Measurements from ENCODE around the gene NPDC1. TPM values are rescaled to one million over a fixed set of nuclear protein-coding genes. Genes with fewer than 3 reads are reported as not detected.

NPDC1 gene
- total and polyA plus RNA-seq, 4 donors: 2.7 to 14.5 (median 7.3) TPM

DNA sequence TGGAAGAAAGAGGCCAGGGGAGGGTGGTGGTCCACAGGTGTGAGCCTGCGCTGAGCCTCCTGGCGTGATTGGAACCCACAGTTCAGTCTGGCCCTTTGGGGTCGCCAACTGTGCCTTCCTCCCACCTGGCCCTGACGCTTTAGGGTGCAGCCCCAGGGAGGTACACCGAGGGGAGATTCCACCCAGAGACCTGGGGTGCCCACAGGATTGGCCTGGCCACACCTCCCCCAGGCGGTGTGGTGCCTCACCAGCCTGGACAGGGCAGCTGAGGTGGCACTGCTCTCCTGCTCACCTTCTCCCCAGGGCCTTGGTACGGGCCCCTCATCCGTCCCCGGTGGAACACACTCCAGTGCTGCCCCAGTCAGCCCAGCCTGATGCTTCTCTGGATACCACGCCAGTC, 48.6 kb downstream of the NPDC1 start:
- Histone ChIP-seq H3K27me3 (ENCODE audit: control insufficient read depth in 4 of 4, insufficient read depth in 4 of 4, low read length in 3 of 4) (no peaks in the 10 kb centered on the region), H3K9ac (ENCODE audit: low read depth in 1 of 2, low read length in 2 of 2) (no peak overlapping the region), H3K36me3 (ENCODE audit: control insufficient read depth in 4 of 4, insufficient read depth in 3 of 4, low read depth in 1 of 4, low read length in 3 of 4) (peaks cover 0 to 3% (median 0%) of the 10 kb centered on the region in 4 donors), H3K4me1 (ENCODE audit: control insufficient read depth in 4 of 4, insufficient read depth in 4 of 4, low read length in 3 of 4) (peaks cover 9 to 36% (median 15%) of the 10 kb centered on the region in 4 donors), H3K4me3 (ENCODE audit: low read depth in 1 of 3, low read length in 3 of 3) (no peak overlapping the region), H3K27ac (ENCODE audit: low read depth in 1 of 2, low read length in 2 of 2) (peak overlapping the region in 1 of 2 donors; percentile 28), H3K9me3 (ENCODE audit: control insufficient read depth in 4 of 4, low read length in 3 of 4) (no peaks in the 10 kb centered on the region)
- TF ChIP-seq, protein P1, sequence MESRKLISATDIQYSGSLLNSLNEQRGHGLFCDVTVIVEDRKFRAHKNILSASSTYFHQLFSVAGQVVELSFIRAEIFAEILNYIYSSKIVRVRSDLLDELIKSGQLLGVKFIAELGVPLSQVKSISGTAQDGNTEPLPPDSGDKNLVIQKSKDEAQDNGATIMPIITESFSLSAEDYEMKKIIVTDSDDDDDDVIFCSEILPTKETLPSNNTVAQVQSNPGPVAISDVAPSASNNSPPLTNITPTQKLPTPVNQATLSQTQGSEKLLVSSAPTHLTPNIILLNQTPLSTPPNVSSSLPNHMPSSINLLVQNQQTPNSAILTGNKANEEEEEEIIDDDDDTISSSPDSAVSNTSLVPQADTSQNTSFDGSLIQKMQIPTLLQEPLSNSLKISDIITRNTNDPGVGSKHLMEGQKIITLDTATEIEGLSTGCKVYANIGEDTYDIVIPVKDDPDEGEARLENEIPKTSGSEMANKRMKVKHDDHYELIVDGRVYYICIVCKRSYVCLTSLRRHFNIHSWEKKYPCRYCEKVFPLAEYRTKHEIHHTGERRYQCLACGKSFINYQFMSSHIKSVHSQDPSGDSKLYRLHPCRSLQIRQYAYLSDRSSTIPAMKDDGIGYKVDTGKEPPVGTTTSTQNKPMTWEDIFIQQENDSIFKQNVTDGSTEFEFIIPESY (IDR thresholded peaks at IDR 0.05): no peak
- TF ChIP-seq JUND (IDR thresholded peaks at IDR 0.05) (no peak), GABPA (IDR thresholded peaks at IDR 0.05 in 1 of 2, conservative IDR thresholded peaks at IDR 0.05 in 1 of 2) (no peak), FOXA1 (IDR thresholded peaks at IDR 0.05) (no peak), HNF4G (IDR thresholded peaks at IDR 0.05) (no peak), RAD21 (IDR thresholded peaks at IDR 0.05) (no peak), SP1 (IDR thresholded peaks at IDR 0.05) (no peak)
- TF ChIP-seq, protein P2, sequence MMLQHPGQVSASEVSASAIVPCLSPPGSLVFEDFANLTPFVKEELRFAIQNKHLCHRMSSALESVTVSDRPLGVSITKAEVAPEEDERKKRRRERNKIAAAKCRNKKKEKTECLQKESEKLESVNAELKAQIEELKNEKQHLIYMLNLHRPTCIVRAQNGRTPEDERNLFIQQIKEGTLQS (IDR thresholded peaks at IDR 0.05): no peak
- no peak for DNase-seq (ENCODE audit: low spot score)
- 74% methylated on average over 10 of the region's 10 CpGs for WGBS

DNA sequence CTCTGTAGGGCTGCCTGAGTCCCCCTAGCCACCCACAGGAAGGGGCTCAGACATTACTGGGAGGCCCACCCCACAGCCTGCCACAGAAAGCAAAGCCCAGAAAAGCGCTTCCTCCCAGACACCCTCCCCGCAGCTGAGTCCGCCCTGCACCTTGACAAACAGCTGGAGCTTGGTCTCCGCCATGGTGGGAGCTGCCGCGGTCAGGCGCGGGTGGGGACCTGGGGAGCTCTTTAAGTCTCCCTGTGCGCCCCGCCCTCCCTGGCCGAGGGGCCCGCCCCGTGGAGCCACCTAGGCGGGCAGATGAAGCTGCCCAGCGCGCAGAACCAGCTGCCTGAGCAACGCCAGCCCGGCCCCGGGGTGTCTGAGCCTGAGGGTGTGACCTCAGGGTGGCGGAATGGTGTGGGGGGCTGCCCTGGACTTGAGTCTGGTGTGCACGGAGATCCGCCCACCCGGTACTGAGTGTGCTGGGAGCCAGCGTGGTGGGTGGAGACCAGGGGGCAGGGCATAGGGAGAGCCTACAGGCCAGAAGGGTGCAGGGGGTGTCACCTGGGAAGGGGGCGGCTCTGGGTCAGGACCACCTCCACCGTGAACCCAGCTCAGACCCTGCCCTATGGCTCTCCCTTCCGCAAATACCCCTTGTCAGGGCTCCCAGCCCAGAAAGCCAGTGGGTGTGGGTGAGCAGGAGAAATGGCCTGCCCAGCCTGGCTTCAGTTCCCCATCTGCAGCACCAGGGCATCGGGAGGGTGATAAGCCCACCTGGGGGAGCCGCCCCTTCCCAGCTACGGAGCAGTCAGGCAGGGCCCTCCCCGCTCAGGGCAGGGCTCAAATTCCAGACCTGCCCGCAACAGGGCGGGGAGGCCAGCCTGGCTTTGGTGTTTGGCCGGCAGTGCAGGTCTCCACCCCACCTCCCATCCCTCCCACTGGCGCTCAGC, 49.4 kb downstream of the NPDC1 start, which contains the start of gene CLIC3:
Gene CLIC3, minus strand, starts transcription at position 208 of the 932 bp plus-strand sequence. Its CDS starts 25 bp downstream, at position 183.
- no peak for DNase-seq (ENCODE audit: low spot score)
- Histone ChIP-seq H3K4me3 (ENCODE audit: low read depth in 1 of 3, low read length in 3 of 3) (no peak within 1 kb of the TSS), H3K36me3 (ENCODE audit: control insufficient read depth in 4 of 4, insufficient read depth in 3 of 4, low read depth in 1 of 4, low read length in 3 of 4) (peaks cover 0 to 3% (median 0%) of the 10 kb centered on the region in 4 donors), H3K9ac (ENCODE audit: low read depth in 1 of 2, low read length in 2 of 2) (no peak within 1 kb of the TSS), H3K9me3 (ENCODE audit: control insufficient read depth in 4 of 4, low read length in 3 of 4) (no peaks in the 10 kb centered on the region), H3K27ac (ENCODE audit: low read depth in 1 of 2, low read length in 2 of 2) (peak within 1 kb of the TSS in 1 of 2 donors; percentile 12), H3K27me3 (ENCODE audit: control insufficient read depth in 4 of 4, insufficient read depth in 4 of 4, low read length in 3 of 4) (no peaks in the 10 kb centered on the region), H3K4me1 (ENCODE audit: control insufficient read depth in 4 of 4, insufficient read depth in 4 of 4, low read length in 3 of 4) (peaks cover 7 to 32% (median 15%) of the 10 kb centered on the region in 4 donors)
- TF ChIP-seq HNF4A (conservative IDR thresholded peaks at IDR 0.05) (no peak), JUND (IDR thresholded peaks at IDR 0.05) (no peak), TAF1 (conservative IDR thresholded peaks at IDR 0.05) (no peak), FOXA2 (IDR thresholded peaks at IDR 0.05) (no peak), HNF4G (IDR thresholded peaks at IDR 0.05) (no peak), EGR1 (IDR thresholded peaks at IDR 0.05; ENCODE audit: low read depth in 2 of 2) (no peak), RAD21 (IDR thresholded peaks at IDR 0.05) (no peak), GABPA (IDR thresholded peaks at IDR 0.05 in 1 of 2, conservative IDR thresholded peaks at IDR 0.05 in 1 of 2) (no peak), RXRA (IDR thresholded peaks at IDR 0.05) (no peak)
- TF ChIP-seq, protein P3, sequence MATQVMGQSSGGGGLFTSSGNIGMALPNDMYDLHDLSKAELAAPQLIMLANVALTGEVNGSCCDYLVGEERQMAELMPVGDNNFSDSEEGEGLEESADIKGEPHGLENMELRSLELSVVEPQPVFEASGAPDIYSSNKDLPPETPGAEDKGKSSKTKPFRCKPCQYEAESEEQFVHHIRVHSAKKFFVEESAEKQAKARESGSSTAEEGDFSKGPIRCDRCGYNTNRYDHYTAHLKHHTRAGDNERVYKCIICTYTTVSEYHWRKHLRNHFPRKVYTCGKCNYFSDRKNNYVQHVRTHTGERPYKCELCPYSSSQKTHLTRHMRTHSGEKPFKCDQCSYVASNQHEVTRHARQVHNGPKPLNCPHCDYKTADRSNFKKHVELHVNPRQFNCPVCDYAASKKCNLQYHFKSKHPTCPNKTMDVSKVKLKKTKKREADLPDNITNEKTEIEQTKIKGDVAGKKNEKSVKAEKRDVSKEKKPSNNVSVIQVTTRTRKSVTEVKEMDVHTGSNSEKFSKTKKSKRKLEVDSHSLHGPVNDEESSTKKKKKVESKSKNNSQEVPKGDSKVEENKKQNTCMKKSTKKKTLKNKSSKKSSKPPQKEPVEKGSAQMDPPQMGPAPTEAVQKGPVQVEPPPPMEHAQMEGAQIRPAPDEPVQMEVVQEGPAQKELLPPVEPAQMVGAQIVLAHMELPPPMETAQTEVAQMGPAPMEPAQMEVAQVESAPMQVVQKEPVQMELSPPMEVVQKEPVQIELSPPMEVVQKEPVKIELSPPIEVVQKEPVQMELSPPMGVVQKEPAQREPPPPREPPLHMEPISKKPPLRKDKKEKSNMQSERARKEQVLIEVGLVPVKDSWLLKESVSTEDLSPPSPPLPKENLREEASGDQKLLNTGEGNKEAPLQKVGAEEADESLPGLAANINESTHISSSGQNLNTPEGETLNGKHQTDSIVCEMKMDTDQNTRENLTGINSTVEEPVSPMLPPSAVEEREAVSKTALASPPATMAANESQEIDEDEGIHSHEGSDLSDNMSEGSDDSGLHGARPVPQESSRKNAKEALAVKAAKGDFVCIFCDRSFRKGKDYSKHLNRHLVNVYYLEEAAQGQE (IDR thresholded peaks at IDR 0.05): no peak
- TF ChIP-seq, protein P2 (IDR thresholded peaks at IDR 0.05): no peak
- TF ChIP-seq, protein P4, sequence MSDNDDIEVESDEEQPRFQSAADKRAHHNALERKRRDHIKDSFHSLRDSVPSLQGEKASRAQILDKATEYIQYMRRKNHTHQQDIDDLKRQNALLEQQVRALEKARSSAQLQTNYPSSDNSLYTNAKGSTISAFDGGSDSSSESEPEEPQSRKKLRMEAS (IDR thresholded peaks at IDR 0.05): no peak
- TF ChIP-seq, protein P1 (IDR thresholded peaks at IDR 0.05): no peak
- 26% methylated on average over 35 of the region's 35 CpGs for WGBS
